Omental fat pad (tissue), 4 donors: ENCODE results near the gene FAM131B. TPM values are rescaled to one million over a fixed set of nuclear protein-coding genes. Genes with fewer than 3 reads are reported as not detected.
A peak's percentile ranks its signal among the peaks of the same experiment; 100 is the strongest.

Source experiments
- ATAC-seq: fragments of 150-250 bp; one replicate; pipeline ENCODE4 v1.9.1; 2016; ENCODE audit warnings: mild to moderate bottlenecking, moderate library complexity; ENCODE audit not compliant: low FRiP score
- DNase-seq: peaks from one replicate; pipeline ENCODE4 v3.0.0-alpha.2; 2019; ENCODE audit warnings: low spot score
- CTCF ChIP-seq, 3 donors: fragments of 450-650 bp; IDR thresholded peaks; one replicate each; pipeline ENCODE4 v1.5.1; 2016 to 2017; ENCODE audit warnings: antibody characterized with exemption in 3 of 3, mild to moderate bottlenecking in 3 of 3, moderate library complexity in 2 of 3
- total RNA-seq, 4 donors: library from RNA; depleted of rRNA; stranded (reverse); fragments of >200 nt; gene quantifications; one replicate each; pipeline ENCODE4 v1.1.0, GENCODE V29; 2016

FAM131B gene
- total RNA-seq, 4 donors from 2014 or later: 0.56 to 1.2 (median 0.77) TPM

GRCh38 chr7:143318661-143319060 is 43.9 kb downstream of the FAM131B start:
- no peak for TF ChIP-seq CTCF (IDR thresholded peaks at IDR 0.05)
- ATAC-seq (peak; percentile 55), DNase-seq (no peak)

- ATAC-seq (no peak), DNase-seq (no peak)
- TF ChIP-seq CTCF (IDR thresholded peaks at IDR 0.05): no peak
Observed at GRCh38 chr7:143316492-143316891, 46.0 kb downstream of the FAM131B start.

GRCh38 chr7:143315776-143316175 is 46.7 kb downstream of the FAM131B start, which contains the start of gene CLCN1:
TSS of gene CLCN1 (plus strand) at chr7:143316111. CDS start at chr7:143316213, 102 bp downstream.
- no peak for TF ChIP-seq CTCF (IDR thresholded peaks at IDR 0.05)
- ATAC-seq (no peak), DNase-seq (no peak)

GRCh38 chr7:143314127-143314526 is 48.4 kb downstream of the FAM131B start:
- no peak for ATAC-seq
- no peak for DNase-seq
- TF ChIP-seq CTCF (IDR thresholded peaks at IDR 0.05): no peak

- ATAC-seq (no peak), DNase-seq (no peak)
- TF ChIP-seq CTCF (IDR thresholded peaks at IDR 0.05): no peak
Observed at GRCh38 chr7:143308632-143309031, 53.9 kb downstream of the FAM131B start.

GRCh38 chr7:143305423-143306070 is 57.0 kb downstream of the FAM131B start:
- peak; percentile 75 for DNase-seq
- TF ChIP-seq CTCF (IDR thresholded peaks at IDR 0.05): no peak
- ATAC-seq: no peak

GRCh38 chr7:143304938-143305337 is 57.6 kb downstream of the FAM131B start:
- ATAC-seq (no peak), DNase-seq (no peak)
- no peak for TF ChIP-seq CTCF (IDR thresholded peaks at IDR 0.05)
